DND-41 (cell line): ENCODE results near the gene EMC8.

Experiments
- ATAC-seq: fragments of 200-7000 bp; cut with Tn5 transposase; 3 replicates; pipeline ENCODE4 v1.9.1; 2021; ENCODE audit warnings: low read depth; ENCODE audit not compliant: insufficient read depth
- DNase-seq: peaks from one replicate; pipeline ENCODE4 v3.0.0-alpha.2; 2020
- H2AFZ ChIP-seq: 2 replicates; pipeline ENCODE4 v1.6.0; 2012; ENCODE audit warnings: low read depth, low read length
- H3K27ac ChIP-seq: 2 replicates; pipeline ENCODE4 v1.5.1; 2012; ENCODE audit warnings: low read length, inconsistent platforms
- H3K27me3 ChIP-seq: fragments of 200-600 bp; sonication (generic); 2 replicates; pipeline ENCODE4 v1.6.0; 2012; ENCODE audit warnings: low read length, mild to moderate bottlenecking, inconsistent platforms; ENCODE audit not compliant: insufficient read depth, poor library complexity
- H3K36me3 ChIP-seq: 2 replicates; pipeline ENCODE4 v1.5.1; 2012; ENCODE audit warnings: low read length, inconsistent platforms; ENCODE audit not compliant: insufficient read depth
- H3K4me1 ChIP-seq: 2 replicates; pipeline ENCODE4 v1.5.1; 2012; ENCODE audit warnings: mild to moderate bottlenecking, low read length; ENCODE audit not compliant: insufficient read depth
- H3K4me2 ChIP-seq: 2 replicates; pipeline ENCODE4 v1.6.0; 2012; ENCODE audit warnings: mild to moderate bottlenecking, moderate library complexity, low read length, inconsistent platforms; ENCODE audit not compliant: insufficient read depth
- H3K4me3 ChIP-seq, 2 experiments: fragments of 200-600 bp in 1 of 2; shearing (Covaris generic) in 1 of 2; 2 replicates each; pipeline ENCODE4 v1.5.1; 2012 to 2016; ENCODE audit warnings: inconsistent platforms in 2 of 2, low read length in 2 of 2, mild to moderate bottlenecking in 2 of 2, low read depth in 1 of 2, moderate library complexity in 1 of 2
- H3K79me2 ChIP-seq: 2 replicates; pipeline ENCODE4 v1.6.0; 2012; ENCODE audit warnings: low read length, inconsistent platforms; ENCODE audit not compliant: insufficient read depth
- H3K9ac ChIP-seq: 2 replicates; pipeline ENCODE4 v1.6.0; 2012; ENCODE audit warnings: low read depth, mild to moderate bottlenecking, inconsistent platforms, low read length, moderate library complexity
- H3K9me3 ChIP-seq: 2 replicates; pipeline ENCODE4 v1.5.1; 2012; ENCODE audit warnings: low read length, moderate library complexity, mild to moderate bottlenecking, inconsistent platforms; ENCODE audit not compliant: insufficient read depth, severe bottlenecking
- H4K20me1 ChIP-seq: 2 replicates; pipeline ENCODE4 v1.6.0; 2012; ENCODE audit warnings: low read length; ENCODE audit not compliant: insufficient read depth
- CTCF ChIP-seq: IDR thresholded peaks from 2 replicates; pipeline ENCODE4 v1.5.1; 2012; ENCODE audit warnings: borderline replicate concordance, low read length, moderate library complexity, mild to moderate bottlenecking; ENCODE audit not compliant: poor library complexity, severe bottlenecking; ENCODE audit errors: extremely low read depth
- EZH2 ChIP-seq: IDR thresholded peaks from 3 replicates; pipeline ENCODE4 v1.6.1; 2012; ENCODE audit warnings: borderline replicate concordance, low read depth, mild to moderate bottlenecking, moderate library complexity, low read length, inconsistent platforms; ENCODE audit not compliant: severe bottlenecking

EMC8 gene

GRCh38 chr16:85840801-85841200 is 41.5 kb upstream of the EMC8 start:
- no peak for DNase-seq
- H2AFZ ChIP-seq = no peak overlapping the region
- TF ChIP-seq CTCF = no peak
- TF ChIP-seq EZH2 = no peak
- H3K4me3 ChIP-seq = no peak overlapping the region
- H3K9me3 ChIP-seq = no peaks in the 10 kb centered on the region
- H3K27me3 ChIP-seq = no peaks in the 10 kb centered on the region
- no peaks in the 10 kb centered on the region for H3K79me2 ChIP-seq
- H3K9ac ChIP-seq = no peak overlapping the region
- H3K36me3 ChIP-seq = no peaks in the 10 kb centered on the region
- no peaks in the 10 kb centered on the region for H4K20me1 ChIP-seq
- no peak overlapping the region for H3K4me2 ChIP-seq
- no peak for ATAC-seq
- no peaks in the 10 kb centered on the region for H3K4me1 ChIP-seq
- no peak overlapping the region for H3K27ac ChIP-seq

- Histone ChIP-seq H3K79me2 (no peaks in the 10 kb centered on the region), H3K9ac (no peak overlapping the region), H4K20me1 (no peaks in the 10 kb centered on the region), H3K9me3 (no peaks in the 10 kb centered on the region), H3K4me2 (no peak overlapping the region), H2AFZ (no peak overlapping the region), H3K4me3 (no peak overlapping the region), H3K4me1 (no peaks in the 10 kb centered on the region), H3K27ac (no peak overlapping the region), H3K36me3 (no peaks in the 10 kb centered on the region), H3K27me3 (no peaks in the 10 kb centered on the region)
- TF ChIP-seq EZH2 (no peak), CTCF (no peak)
- no peak for DNase-seq
- no peak for ATAC-seq
These were observed 41.1 kb upstream of the EMC8 start for GRCh38 chr16:85840395-85840794.

- no peak for ATAC-seq
- H3K4me1 ChIP-seq = no peaks in the 10 kb centered on the region
- H4K20me1 ChIP-seq = no peaks in the 10 kb centered on the region
- H2AFZ ChIP-seq = no peak overlapping the region
- no peak overlapping the region for H3K9ac ChIP-seq
- H3K79me2 ChIP-seq = no peaks in the 10 kb centered on the region
- DNase-seq = no peak
- H3K4me2 ChIP-seq = no peak overlapping the region
- H3K27ac ChIP-seq = no peak overlapping the region
- no peak for TF ChIP-seq CTCF
- TF ChIP-seq EZH2 = no peak
- H3K4me3 ChIP-seq = no peak overlapping the region
- no peaks in the 10 kb centered on the region for H3K27me3 ChIP-seq
- H3K9me3 ChIP-seq = no peaks in the 10 kb centered on the region
- H3K36me3 ChIP-seq = no peaks in the 10 kb centered on the region
These were observed 40.4 kb upstream of the EMC8 start for GRCh38 chr16:85839681-85840240.
